H1 (cell line): ENCODE results near the gene OBSCN.

ENCODE experiments used
- BACH1 ChIP-seq: IDR thresholded peaks from 2 replicates; pipeline ENCODE4 v1.6.1; 2012; ENCODE audit warnings: low read length, improper control_type of control experiment
- BRCA1 ChIP-seq: IDR thresholded peaks from 2 replicates; pipeline ENCODE4 v1.6.1; 2012; ENCODE audit warnings: low read depth, low read length, improper control_type of control experiment
- CBX5 ChIP-seq: fragments of 300-800, 300-1000 bp; sonication (generic); IDR thresholded peaks from 2 replicates; pipeline ENCODE4 v1.7.1; 2016; ENCODE audit warnings: antibody characterized with exemption, low read length, low read depth
- CTCF ChIP-seq, 3 experiments: IDR thresholded peaks; 1 replicate in 2 of 3; 2 replicates in 1 of 3; pipeline versions ENCODE4 v1.5.1 to v1.6.1; 2011; ENCODE audit warnings: low read length in 3 of 3, mild to moderate bottlenecking in 3 of 3, inconsistent platforms in 2 of 3, low read depth in 1 of 3, moderate library complexity in 1 of 3; ENCODE audit not compliant: insufficient read depth in 1 of 3; ENCODE audit errors: control extremely low read depth in 1 of 3
- EZH2 ChIP-seq: fragments of 200-600 bp; sonication (generic); IDR thresholded peaks from 2 replicates; pipeline ENCODE4 v1.7.1; 2012; ENCODE audit warnings: low read depth, mild to moderate bottlenecking, moderate library complexity, low read length, inconsistent platforms; ENCODE audit not compliant: severe bottlenecking
- MAX ChIP-seq: IDR thresholded peaks from 2 replicates; pipeline ENCODE4 v1.6.1; 2012; ENCODE audit warnings: inconsistent platforms
- POLR2A ChIP-seq, 2 experiments: IDR thresholded peaks; 1 replicate in 1 of 2; 2 replicates in 1 of 2; pipeline ENCODE4 v1.6.1; 2011; ENCODE audit warnings: low read depth in 2 of 2, low read length in 2 of 2, mild to moderate bottlenecking in 2 of 2; ENCODE audit errors: control extremely low read depth in 1 of 2
- POLR2AphosphoS5 ChIP-seq: IDR thresholded peaks from 2 replicates; pipeline ENCODE4 v1.6.1; 2011; ENCODE audit warnings: low read depth, low read length
- RAD21 ChIP-seq, 2 experiments: IDR thresholded peaks in 1 of 2; conservative IDR thresholded peaks in 1 of 2; 2 replicates each; pipeline ENCODE4 v1.6.1; 2011; ENCODE audit warnings: low read depth in 2 of 2, low read length in 2 of 2, improper control_type of control experiment in 1 of 2, inconsistent platforms in 1 of 2, mild to moderate bottlenecking in 1 of 2, moderate library complexity in 1 of 2
- RXRA ChIP-seq: IDR thresholded peaks from 2 replicates; pipeline ENCODE4 v1.6.1; 2011; ENCODE audit warnings: low read depth, mild to moderate bottlenecking, low read length, moderate library complexity; ENCODE audit not compliant: insufficient read depth
- SIRT6 ChIP-seq: IDR thresholded peaks from one replicate; pipeline ENCODE4 v1.7.1; 2012; ENCODE audit warnings: low read length, inconsistent platforms
- SIX5 ChIP-seq: IDR thresholded peaks from 2 replicates; pipeline ENCODE4 v1.6.1; 2011; ENCODE audit warnings: mild to moderate bottlenecking, low read depth, low read length
- SRF ChIP-seq: IDR thresholded peaks from 2 replicates; pipeline ENCODE4 v1.6.1; 2011; ENCODE audit warnings: mild to moderate bottlenecking, low read depth, low read length, moderate library complexity
- TEAD4 ChIP-seq: IDR thresholded peaks from 2 replicates; pipeline ENCODE4 v1.6.1; 2012; ENCODE audit warnings: low read depth, low read length, inconsistent platforms, mixed read lengths

GRCh38 chr1:228336308-228337030 lies 128.6 kb downstream of the OBSCN start:
- TF ChIP-seq TEAD4 (no peak), CTCF (IDR thresholded peaks at IDR 0.05; ENCODE audit: control extremely low read depth in 1 of 3, insufficient read depth in 1 of 3, low read depth in 1 of 3, low read length in 3 of 3) (no peak), SRF (no peak), POLR2AphosphoS5 (no peak), SIX5 (no peak), MAX (no peak), BACH1 (no peak), RXRA (no peak), BRCA1 (no peak), SIRT6 (no peak), EZH2 (no peak), POLR2A (IDR thresholded peaks at IDR 0.05; ENCODE audit: control extremely low read depth in 1 of 2, low read depth in 2 of 2, low read length in 2 of 2) (no peak), CBX5 (no peak), RAD21 (IDR thresholded peaks at IDR 0.05 in 1 of 2, conservative IDR thresholded peaks at IDR 0.05 in 1 of 2; ENCODE audit: low read depth in 2 of 2, low read length in 2 of 2) (no peak)
